Stimulated activated CD8-positive, alpha-beta memory T cell treated with anti-CD3 and anti-CD28 coated beads, Interleukin-4, amount 100 ng/mL, for 1 hour (primary cell): Measurements from ENCODE around the gene DEFB121.
"Not testable (repeated sequence)": the region's sequence is repeated elsewhere in the genome, so short reads cannot be mapped to it uniquely, and the experiment has no call there.

Experiments used
- DNase-seq, 2 donors: peaks; one replicate each; pipeline ENCODE4 v3.0.0-alpha.2; 2020; ENCODE audit warnings: low read depth in 2 of 2, low spot score in 1 of 2

The DEFB121 gene, protein sequence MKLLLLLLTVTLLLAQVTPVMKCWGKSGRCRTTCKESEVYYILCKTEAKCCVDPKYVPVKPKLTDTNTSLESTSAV

DNA sequence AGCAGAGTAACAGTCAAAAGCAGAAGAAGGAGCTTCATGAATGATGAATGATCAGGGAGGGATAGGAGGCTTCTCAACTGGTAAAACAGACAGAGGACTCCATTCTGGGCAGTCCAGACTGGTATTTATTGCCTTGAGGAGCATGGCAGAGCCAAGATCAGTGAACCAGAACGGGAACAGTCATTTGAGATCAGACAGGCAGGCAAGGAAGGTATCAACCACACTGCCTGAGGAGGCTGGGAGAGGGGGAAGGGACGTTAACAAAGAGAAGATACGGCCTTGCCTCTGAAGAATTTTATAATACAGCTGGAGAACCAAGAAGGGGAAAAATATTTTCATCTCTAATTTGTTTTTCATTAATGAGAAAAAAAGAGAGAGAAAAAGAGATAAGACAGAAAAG lies at the start of gene DEFB121:
TSS of gene DEFB121 (minus strand) at position 101 of the 400 bp plus-strand sequence. CDS start at position 38, 63 bp downstream.
- DNase-seq: no peak

DNA sequence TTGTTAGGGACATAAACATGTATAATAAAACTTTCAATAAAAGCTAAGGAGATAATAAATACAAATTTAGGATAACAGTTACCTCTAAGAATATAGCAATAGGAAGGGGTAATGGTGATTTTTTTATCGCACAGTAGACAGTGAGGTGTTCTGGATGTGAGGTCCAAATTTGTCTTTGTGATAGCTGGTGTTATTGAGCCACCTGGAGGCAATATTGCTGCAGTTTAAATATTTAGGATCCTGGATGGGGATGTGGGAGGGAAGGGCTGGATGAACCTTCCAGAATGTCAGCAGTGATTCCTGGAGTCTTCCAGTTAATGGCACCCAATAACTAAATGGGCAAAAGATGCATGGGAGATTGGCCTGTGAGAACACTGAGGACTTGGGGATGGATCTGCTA lies 48.3 kb upstream of the DEFB121 start:
- DNase-seq: no peak

GRCh38 chr20:31452575-31452974 lies 46.6 kb upstream of the DEFB121 start:
- no peak for DNase-seq

DNA sequence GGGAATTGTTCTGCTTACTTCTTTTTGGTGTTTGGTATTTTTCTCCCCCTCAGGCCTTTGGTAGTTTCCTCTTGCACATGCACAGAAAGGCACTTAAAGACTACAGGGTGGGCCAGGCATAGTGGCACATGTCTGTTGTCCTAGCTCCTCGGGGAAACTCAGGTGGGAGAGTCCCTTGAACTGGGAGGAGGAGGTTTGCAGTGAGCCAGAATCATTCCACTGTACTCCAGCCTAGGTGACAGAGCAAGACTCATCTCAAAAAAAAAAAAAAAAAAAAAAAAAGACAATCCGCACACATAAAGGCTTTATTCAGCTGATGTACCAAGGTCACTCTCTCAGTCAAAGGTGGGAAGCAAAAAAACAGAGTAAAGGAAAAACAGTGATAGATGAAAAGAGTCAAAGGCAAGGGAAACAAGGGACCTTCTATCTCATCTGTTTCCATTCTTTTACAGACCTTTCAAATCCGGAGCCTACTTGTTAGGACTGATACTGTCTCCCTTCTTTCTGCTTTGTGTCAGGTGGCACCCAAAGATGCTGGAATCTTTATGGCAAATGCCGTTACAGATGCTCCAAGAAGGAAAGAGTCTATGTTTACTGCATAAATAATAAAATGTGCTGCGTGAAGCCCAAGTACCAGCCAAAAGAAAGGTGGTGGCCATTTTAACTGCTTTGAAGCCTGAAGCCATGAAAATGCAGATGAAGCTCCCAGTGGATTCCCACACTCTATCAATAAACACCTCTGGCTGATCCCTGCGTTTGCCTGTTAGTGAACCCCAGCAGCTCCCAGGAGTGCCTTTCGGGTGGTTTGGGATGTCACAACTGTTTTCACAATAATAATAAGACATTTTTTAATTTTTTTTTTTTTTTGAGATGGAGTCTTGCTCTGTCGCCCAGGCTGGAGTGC lies 43.7 kb upstream of the DEFB121 start:
- no peak for DNase-seq

- DNase-seq: no peak
Observed at GRCh38 chr20:31446084-31446819, 40.2 kb upstream of the DEFB121 start.

- no peak for DNase-seq
Observed at GRCh38 chr20:31440012-31440659, 34.1 kb upstream of the DEFB121 start, which contains the start of gene DEFB123. TSS of gene DEFB123 (plus strand) at chr20:31440632. CDS start at chr20:31440699, 67 bp downstream.

GRCh38 chr20:31430568-31431115 lies 24.6 kb upstream of the DEFB121 start:
- no peak for DNase-seq

DNA sequence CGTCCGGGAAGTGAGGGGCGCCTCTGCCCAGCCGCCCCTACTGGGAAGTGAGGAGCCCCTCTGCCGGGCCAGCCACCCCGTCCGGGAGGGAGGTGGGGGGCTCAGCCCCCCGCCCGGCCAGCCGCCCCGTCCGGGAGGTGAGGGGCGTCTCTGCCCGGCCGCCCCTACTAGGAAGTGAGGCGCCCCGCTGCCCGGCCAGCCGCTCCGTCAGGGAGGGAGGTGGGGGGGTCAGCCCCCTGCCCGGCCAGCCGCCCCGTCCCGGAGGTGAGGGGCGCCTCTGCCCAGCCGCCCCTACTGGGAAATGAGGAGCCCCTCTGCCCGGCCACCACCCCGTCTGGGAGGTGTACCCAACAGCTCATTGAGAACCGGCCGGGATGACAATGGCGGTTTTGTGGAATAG lies 21.6 kb upstream of the DEFB121 start:
- DNase-seq: not testable (repeated sequence)

DNA sequence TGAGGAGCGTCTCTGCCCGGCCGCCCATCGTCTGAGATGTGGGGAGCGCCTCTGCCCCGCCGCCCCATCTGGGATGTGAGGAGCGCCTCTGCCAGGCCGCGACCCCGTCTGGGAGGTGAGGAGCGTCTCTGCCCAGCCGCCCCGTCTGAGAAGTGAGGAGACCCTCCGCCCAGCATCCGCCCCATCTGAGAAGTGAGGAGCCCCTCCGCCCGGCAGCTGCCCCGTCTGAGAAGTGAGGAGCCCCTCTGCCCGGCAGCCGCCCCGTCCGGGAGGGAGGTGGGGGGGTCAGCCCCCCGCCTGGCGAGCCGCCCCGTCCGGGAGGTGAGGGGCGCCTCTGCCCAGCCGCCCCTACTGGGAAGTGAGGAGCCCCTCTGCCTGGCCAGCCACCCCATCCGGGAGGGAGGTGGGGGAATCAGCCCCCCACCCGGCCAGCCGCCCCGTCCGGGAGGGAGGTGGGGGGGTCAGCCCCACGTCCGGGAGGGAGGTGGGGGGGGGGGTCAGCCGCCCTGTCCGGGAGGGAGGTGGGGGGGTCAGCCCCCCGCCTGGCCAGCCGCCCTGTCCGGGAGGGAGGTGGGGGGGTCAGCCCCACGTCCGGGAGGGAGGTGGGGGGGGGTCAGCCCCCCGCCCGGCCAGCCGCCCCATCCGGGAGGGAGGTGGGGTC lies 21.0 kb upstream of the DEFB121 start:
- not testable (repeated sequence) for DNase-seq

DNA sequence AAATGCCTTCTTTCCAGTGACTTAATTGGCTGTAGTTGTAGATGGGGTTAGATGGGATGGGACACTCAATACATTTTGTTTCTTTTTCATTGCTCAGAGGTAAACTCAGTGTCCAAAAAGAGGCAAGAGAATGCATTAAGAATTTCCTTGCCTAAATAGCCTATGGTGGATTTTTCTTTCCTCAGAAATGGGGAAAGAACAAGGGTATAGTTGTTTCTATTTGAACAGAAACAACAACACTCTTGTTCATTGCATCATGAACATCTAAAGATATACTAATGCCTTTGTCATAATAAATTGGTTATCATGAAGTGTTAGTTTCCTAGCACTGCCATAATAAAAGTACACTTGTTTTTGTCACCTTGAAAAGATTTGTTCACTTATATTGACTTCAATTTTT lies 19.8 kb upstream of the DEFB121 start:
- DNase-seq: no peak

- DNase-seq: no peak
Observed at GRCh38 chr20:31418307-31418706, 12.3 kb upstream of the DEFB121 start.

- no peak for DNase-seq
Observed at GRCh38 chr20:31415653-31416052, 9.6 kb upstream of the DEFB121 start.

GRCh38 chr20:31414381-31414780 lies 8.4 kb upstream of the DEFB121 start:
- DNase-seq: no peak

GRCh38 chr20:31410011-31410410 lies 4.0 kb upstream of the DEFB121 start:
- DNase-seq: no peak

DNA sequence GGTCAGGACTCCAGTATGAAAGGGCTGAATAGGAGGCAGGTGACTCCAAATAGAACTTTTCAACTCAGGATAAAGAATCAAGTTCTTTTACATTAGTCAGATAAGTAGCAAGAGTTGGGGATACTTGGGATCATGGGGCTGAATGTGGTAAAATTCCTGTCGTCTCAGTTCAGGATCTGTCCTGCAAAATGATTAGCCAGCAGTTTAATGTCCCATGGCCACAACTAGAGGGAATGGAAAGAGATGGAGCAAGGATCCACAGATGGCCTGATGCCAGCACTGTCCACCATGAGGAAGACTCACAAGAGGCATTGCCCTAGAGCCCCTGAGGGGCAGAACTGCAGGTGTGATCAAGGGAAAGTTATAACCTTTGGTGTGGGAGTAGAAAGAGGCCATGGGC lies 2.1 kb downstream of the DEFB121 start:
- no peak for DNase-seq

- no peak for DNase-seq
Observed at GRCh38 chr20:31394900-31395299, 11.1 kb downstream of the DEFB121 start.

DNA sequence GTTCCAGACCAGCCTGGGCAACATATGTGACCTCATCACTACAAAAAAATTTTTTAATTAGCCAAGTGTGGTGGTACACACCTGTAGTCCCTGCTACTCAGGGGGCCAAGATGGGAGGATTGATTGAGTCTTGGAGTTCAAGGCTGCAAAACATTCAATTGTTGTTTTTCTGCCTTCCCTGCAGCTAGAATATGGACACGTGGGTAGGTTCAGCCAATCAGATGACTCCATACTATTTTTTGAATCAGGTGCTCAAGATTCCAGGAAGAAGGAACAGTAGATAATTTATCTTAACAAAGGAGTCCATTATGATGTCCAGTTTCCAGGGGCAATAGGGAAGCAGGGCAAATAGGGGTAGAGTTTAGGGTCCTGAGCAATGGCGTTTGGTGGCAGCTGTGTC lies 13.2 kb downstream of the DEFB121 start:
- no peak for DNase-seq

DNA sequence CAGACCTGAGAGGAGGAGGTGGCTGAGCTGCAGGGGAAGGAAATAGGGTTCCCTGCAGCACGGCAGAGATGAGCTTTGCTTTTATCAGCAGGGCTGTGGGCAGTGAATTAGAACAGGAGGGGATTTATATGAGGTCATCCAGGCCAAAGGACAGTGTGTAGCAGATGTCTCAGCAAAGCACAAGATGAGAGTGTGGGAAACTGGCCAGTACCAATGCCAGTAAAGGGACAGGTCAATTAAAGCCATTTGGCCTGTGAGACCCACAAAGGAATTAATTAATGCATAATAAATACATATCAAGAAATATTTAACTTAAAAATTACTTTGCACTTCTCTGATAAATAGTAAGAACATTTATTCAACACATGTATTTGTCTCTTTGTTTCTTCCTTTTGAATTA lies 15.5 kb downstream of the DEFB121 start, which contains the start of gene DEFB119:
TSS of gene DEFB119 (minus strand) at position 101 of the 400 bp plus-strand sequence. CDS start 107 bp downstream, outside the sequence.
- DNase-seq: no peak

- no peak for DNase-seq
Observed at GRCh38 chr20:31374346-31374745, 31.7 kb downstream of the DEFB121 start.

DNA sequence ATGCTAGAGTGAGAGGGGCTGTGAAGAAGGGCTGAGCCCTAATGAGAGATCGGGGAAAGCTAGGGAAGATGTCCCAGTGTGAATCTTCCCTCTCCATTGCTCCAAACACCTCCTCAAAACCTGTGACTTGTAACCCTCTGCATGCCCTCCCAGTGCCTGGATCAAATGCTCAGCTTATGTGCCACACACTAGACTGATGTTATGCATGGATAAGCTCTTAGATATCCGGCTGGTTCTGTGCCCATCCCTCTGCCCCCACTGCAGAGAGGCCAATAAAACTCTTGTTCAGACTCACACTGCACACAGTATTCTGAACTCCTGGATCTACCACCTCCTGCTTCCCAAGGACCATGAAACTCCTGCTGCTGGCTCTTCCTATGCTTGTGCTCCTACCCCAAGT lies 37.7 kb downstream of the DEFB121 start, which contains the start of gene DEFB118:
TSS of gene DEFB118 (plus strand) at position 301 of the 400 bp plus-strand sequence. CDS start at position 351, 50 bp downstream.
- no peak for DNase-seq
